Stomach (tissue), 9 donors: ENCODE measurements around the gene FFAR3. TPM values are rescaled to one million over a fixed set of nuclear protein-coding genes. Genes with fewer than 3 reads are reported as not detected.

Experiments used
- DNase-seq, 2 donors: peaks; one replicate each; pipeline versions ENCODE4 v3.0.0 to v3.0.0-alpha.2; 2013 to 2019
- H3K27ac ChIP-seq, 5 donors: fragments of 200-600 bp in 4 of 5; sonication (generic) in 4 of 5; one replicate each; pipeline ENCODE4 v1.5.1; 2013 to 2019; ENCODE audit warnings: mild to moderate bottlenecking in 1 of 5, moderate library complexity in 1 of 5
- H3K27me3 ChIP-seq, 3 donors: fragments of 200-600 bp; sonication (generic); one replicate each; pipeline ENCODE4 v1.5.1; 2017 to 2019; ENCODE audit warnings: mixed run types in 1 of 3
- H3K36me3 ChIP-seq, 4 donors: fragments of 200-600 bp; sonication (generic); 1 replicate in 3 of 4; 2 replicates in 1 of 4; pipeline ENCODE4 v1.5.1; 2016 to 2019
- H3K4me1 ChIP-seq, 4 donors: fragments of 200-600 bp; sonication (generic); one replicate each; pipeline ENCODE4 v1.5.1; 2016 to 2019
- H3K4me3 ChIP-seq, 4 donors: fragments of 200-600 bp; sonication (generic) in 3 of 4; one replicate each; pipeline ENCODE4 v1.5.1; 2016 to 2019; ENCODE audit warnings: mild to moderate bottlenecking in 1 of 4
- H3K9me3 ChIP-seq, 4 donors: fragments of 200-600 bp; sonication (generic); one replicate each; pipeline ENCODE4 v1.5.1; 2016 to 2019
- CTCF ChIP-seq, 7 experiments: fragments of 450-650 bp in 4 of 7; fragments of 200-600 bp in 3 of 7; sonication (generic) in 3 of 7; IDR thresholded peaks; one replicate each; pipeline ENCODE4 v1.5.1; 2016 to 2019; ENCODE audit warnings: antibody characterized with exemption in 7 of 7, control low read depth in 2 of 7, mild to moderate bottlenecking in 1 of 7
- EP300 ChIP-seq: sonication (generic); formaldehyde crosslinking; IDR thresholded peaks from one replicate; pipeline ENCODE4 v1.6.1; 2017; ENCODE audit warnings: antibody characterized with exemption
- POLR2A ChIP-seq, 4 donors: fragments of 450-650 bp; IDR thresholded peaks; one replicate each; pipeline ENCODE4 v1.6.1; 2016; ENCODE audit warnings: antibody characterized with exemption in 4 of 4, control low read depth in 2 of 4, mild to moderate bottlenecking in 1 of 4, moderate library complexity in 1 of 4
- POLR2AphosphoS5 ChIP-seq, 3 donors: sonication (generic); formaldehyde crosslinking; IDR thresholded peaks; one replicate each; pipeline ENCODE4 v1.6.1; 2016; ENCODE audit warnings: antibody characterized with exemption in 3 of 3
- WGBS, 5 donors: extraction: QIAGEN DNeasy Blood & Tissue Kit in 3 of 5; methylation state at CpG; one replicate each; pipeline versions ENCODE4 v1.1.5 to v1.1.7; 2013 to 2018; 5-methylcytosine and 5-hydroxymethylcytosine counted together
- intact Hi-C: fragments of 100-400 bp; cut with DNase I; formaldehyde crosslinking; loops from one replicate; pipeline ENCODE4 v1.15.1; 2023; ENCODE audit warnings: low total_unique reads
- polyA plus RNA-seq, 3 donors: library from polyadenylated mRNA; stranded (reverse); fragments of 200-250 nt; gene quantifications; one replicate each; pipeline ENCODE4 v1.2.3, GENCODE V29; 2013
- total RNA-seq, 5 donors: library from RNA; depleted of rRNA; stranded (reverse); fragments of >200 nt; gene quantifications; one replicate each; pipeline versions ENCODE4 v1.1.0 to v1.2.3, GENCODE V29; 2014 to 2016
- donor health status: healthy with polysubstance abuse.
- donor health status: Bipolar disorder and iron deficiency.
- donor health status: healthy.

FFAR3 gene
- total and polyA plus RNA-seq, 8 donors = 0.30 to 0.56 TPM; not detected in 6

- no peak for DNase-seq
- intact Hi-C loops = no loop called here
- Histone ChIP-seq H3K4me1 (peaks cover 0 to 11% (median 0%) of the 10 kb centered on the region in 4 donors), H3K27me3 (peaks cover 0 to 23% (median 5%) of the 10 kb centered on the region in 3 donors), H3K4me3 (no peak overlapping the region), H3K9me3 (no peaks in the 10 kb centered on the region), H3K27ac (no peak overlapping the region), H3K36me3 (no peaks in the 10 kb centered on the region)
- 70 to 81% (median 76%) methylated on average over 15 to 17 of the region's 17 CpGs for WGBS, 5 donors
- TF ChIP-seq POLR2A (IDR thresholded peaks at IDR 0.05) = no peak
These were observed 13.7 kb upstream of the FFAR3 start for GRCh38 chr19:35344511-35345031.

GRCh38 chr19:35345671-35346111 lies 12.6 kb upstream of the FFAR3 start:
- intact Hi-C loops = no loop called here
- Histone ChIP-seq H3K4me1 (peaks cover 0 to 11% (median 0%) of the 10 kb centered on the region in 4 donors), H3K27ac (no peak overlapping the region), H3K9me3 (no peaks in the 10 kb centered on the region), H3K27me3 (peaks cover 0 to 32% (median 5%) of the 10 kb centered on the region in 3 donors), H3K4me3 (no peak overlapping the region), H3K36me3 (no peaks in the 10 kb centered on the region)
- no peak for TF ChIP-seq CTCF (IDR thresholded peaks at IDR 0.05)
- TF ChIP-seq EP300 = no peak
- 38 to 63% (median 53%) methylated on average over 6 to 11 of the region's 11 CpGs for WGBS, 5 donors
- no peak for DNase-seq

- intact Hi-C loops = no loop called here
- peak overlapping the region in 2 of 5 donors; percentile 64 to 68 for H3K27ac ChIP-seq
- no peaks in the 10 kb centered on the region for H3K9me3 ChIP-seq
These were observed 11.8 kb upstream of the FFAR3 start for GRCh38 chr19:35346193-35347052.

GRCh38 chr19:35347171-35347929 lies 10.9 kb upstream of the FFAR3 start, which contains the start of gene FFAR1:
TSS of gene FFAR1 (plus strand) at chr19:35347902. CDS start at chr19:35351552, 3,650 bp downstream.
- DNase-seq = peak in 1 of 2 donors; percentile 15
- intact Hi-C loops = no loop called here
- TF ChIP-seq CTCF (IDR thresholded peaks at IDR 0.05) (no peak), EP300 (no peak), POLR2AphosphoS5 (IDR thresholded peaks at IDR 0.05) (no peak), POLR2A (IDR thresholded peaks at IDR 0.05) (no peak)
- Histone ChIP-seq H3K4me1 (peaks cover 0 to 12% (median 0%) of the 10 kb centered on the region in 4 donors), H3K36me3 (no peaks in the 10 kb centered on the region), H3K27ac (peak within 1 kb of the TSS in 2 of 5 donors; percentile 64 to 68), H3K27me3 (peaks cover 0 to 48% (median 5%) of the 10 kb centered on the region in 3 donors), H3K9me3 (no peaks in the 10 kb centered on the region), H3K4me3 (no peak within 1 kb of the TSS)
- WGBS, 5 donors = 57 to 70% (median 66%) methylated on average over 18 of the region's 18 CpGs

More at GRCh38 chr19:35346193-35347052, 11.8 kb upstream of the FFAR3 start:
- Histone ChIP-seq H3K27me3 (peaks cover 0 to 39% (median 5%) of the 10 kb centered on the region in 3 donors), H3K4me1 (peaks cover 0 to 11% (median 0%) of the 10 kb centered on the region in 4 donors), H3K4me3 (no peak overlapping the region), H3K36me3 (no peaks in the 10 kb centered on the region)
- 54 to 64% (median 57%) methylated on average over 26 to 28 of the region's 28 CpGs for WGBS, 5 donors
- TF ChIP-seq EP300 (no peak), POLR2A (IDR thresholded peaks at IDR 0.05) (no peak), POLR2AphosphoS5 (IDR thresholded peaks at IDR 0.05) (no peak), CTCF (IDR thresholded peaks at IDR 0.05) (no peak)
- peak; percentile 41 to 44 for DNase-seq
